HG03354 (cell line): ENCODE results near the gene CCDC88C.
A peak's percentile ranks its signal among the peaks of the same experiment; 100 is the strongest.

ENCODE experiments used
- ATAC-seq: cut with Tn5 transposase; IDR thresholded peaks from one replicate; pipeline ENCODE4 v1.9.1; 2021; ENCODE audit warnings: mild to moderate bottlenecking; ENCODE audit not compliant: unreplicated experiment, poor library complexity, severe bottlenecking

CCDC88C gene

GRCh38 chr14:91352728-91353692 is 64.6 kb downstream of the CCDC88C start:
- ATAC-seq, result no peak

GRCh38 chr14:91352053-91352452 is 65.6 kb downstream of the CCDC88C start:
- no peak for ATAC-seq

GRCh38 chr14:91351512-91351862 is 66.1 kb downstream of the CCDC88C start:
- no peak for ATAC-seq

DNA sequence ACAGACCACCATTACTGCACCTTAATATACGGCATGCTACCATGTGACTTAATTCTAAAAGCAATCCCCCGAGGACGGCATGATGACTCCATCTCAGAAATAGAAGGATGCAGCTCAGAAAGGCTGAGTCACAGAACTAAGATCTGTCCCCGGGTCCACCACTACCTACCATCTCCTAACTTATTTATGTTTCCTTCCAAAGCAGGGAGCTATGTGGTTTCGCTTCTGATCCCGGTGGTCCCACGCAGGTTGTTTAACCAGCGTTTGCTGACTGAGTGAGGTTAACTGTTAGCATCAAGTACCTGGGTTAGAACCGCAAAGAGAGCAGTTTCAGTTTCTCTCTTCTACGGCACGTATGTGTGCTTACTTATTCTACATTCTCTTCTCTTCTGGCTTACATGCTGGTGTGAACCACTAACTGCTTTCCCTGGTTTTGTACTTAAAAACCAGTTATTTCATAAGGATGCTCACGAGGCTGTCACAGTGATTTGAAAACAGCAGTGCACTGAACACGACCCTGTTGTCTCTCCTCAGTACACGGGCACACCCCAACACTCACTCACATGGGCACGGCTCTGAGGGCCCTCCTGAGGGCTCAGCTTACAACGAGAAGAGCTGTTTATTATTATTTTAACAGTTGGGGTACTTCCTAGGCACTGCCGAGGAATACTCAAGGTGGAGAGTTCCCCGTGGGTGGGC is 66.7 kb downstream of the CCDC88C start:
- ATAC-seq, result peak; percentile 68

DNA sequence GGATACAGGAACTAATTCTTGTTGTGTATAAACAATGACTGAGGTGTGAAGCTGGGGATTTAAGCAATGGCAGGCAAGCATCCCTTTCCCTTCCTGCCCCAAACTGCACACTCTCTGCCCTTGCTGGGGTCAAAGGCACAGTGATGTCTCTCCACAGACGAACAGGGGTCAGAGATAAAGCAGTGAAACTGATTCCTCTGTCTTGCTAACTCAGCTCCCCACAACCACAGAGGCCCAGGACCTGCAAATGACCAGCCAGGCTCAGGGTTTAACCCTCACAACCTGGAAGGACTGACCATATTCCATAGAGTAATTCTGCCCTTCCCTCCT is 67.2 kb downstream of the CCDC88C start:
- peak; percentile 3 for ATAC-seq

DNA sequence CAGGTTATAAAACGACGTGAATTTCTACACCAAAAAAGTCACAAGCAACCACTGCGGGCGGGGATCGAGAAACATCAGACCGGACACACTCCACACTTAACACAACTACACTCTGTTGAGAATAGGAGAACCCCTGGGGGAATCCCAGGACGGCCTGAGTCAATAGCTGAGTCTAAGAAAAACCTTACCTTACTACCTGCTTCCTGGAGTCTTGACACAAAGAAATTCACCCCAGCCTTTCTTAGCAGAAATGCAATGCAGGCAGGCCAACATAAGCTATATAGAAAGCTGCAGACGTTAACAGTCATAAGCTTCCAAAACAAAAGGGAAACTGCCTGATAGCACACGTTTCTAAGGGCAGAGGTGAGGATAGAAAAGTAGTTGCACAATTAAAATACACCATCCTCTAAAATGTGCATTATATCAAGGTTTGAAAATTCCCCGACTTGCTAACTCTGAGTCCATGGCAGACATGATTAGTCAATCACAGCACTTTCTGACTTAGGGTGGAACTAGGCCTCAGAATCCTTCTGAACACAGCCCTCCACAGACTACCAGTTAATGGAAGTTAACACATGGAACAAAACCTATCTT is 68.0 kb downstream of the CCDC88C start:
- ATAC-seq, result peak; percentile 49

GRCh38 chr14:91348845-91349465 is 68.7 kb downstream of the CCDC88C start:
- no peak for ATAC-seq

DNA sequence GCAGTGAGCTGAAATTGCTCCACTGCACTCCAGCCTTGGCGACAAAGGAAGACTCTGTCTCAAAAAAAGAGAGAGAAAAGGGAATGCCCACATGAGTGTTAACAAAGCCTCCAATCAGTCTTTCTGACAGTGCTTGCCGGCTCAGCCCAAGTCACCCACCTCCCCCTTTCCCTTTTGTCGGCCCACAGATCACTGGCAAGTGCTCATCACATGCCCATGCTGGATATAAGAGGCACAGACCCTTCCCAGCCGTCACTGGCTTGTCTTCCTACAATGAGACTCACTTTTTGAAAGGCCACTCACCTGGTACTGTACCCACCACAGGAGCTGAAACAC is 70.8 kb downstream of the CCDC88C start:
- ATAC-seq, result no peak

- no peak for ATAC-seq
Observed at GRCh38 chr14:91344096-91344495, 73.5 kb downstream of the CCDC88C start.

GRCh38 chr14:91343051-91343450 is 74.6 kb downstream of the CCDC88C start:
- ATAC-seq, result no peak

GRCh38 chr14:91342206-91342760 is 75.3 kb downstream of the CCDC88C start:
- no peak for ATAC-seq

- no peak for ATAC-seq
Observed at GRCh38 chr14:91341751-91342154, 75.9 kb downstream of the CCDC88C start.

GRCh38 chr14:91341334-91341733 is 76.3 kb downstream of the CCDC88C start:
- no peak for ATAC-seq

GRCh38 chr14:91339671-91340369 is 77.8 kb downstream of the CCDC88C start:
- no peak for ATAC-seq

GRCh38 chr14:91339076-91339475 is 78.5 kb downstream of the CCDC88C start:
- ATAC-seq, result no peak

DNA sequence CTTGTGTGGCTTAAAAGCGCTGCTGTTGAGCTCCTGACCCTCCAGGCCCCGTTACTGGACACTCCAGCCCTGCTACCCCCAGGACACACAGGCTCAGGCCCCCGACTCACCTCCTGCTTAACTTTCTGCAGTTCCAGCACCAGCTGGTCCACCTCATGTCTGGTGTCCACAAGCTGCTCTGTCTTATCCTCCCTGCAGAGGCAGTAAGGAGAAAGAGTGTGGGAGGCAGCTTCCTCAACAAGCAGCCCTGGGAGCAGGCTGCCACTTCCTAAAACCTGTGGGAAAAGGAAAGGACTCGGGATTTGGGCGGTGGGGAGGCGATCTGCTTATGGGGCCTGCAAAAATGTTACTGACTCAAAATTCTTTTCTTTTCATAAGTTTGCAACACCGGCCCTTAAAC is 79.2 kb downstream of the CCDC88C start:
- ATAC-seq, result no peak

DNA sequence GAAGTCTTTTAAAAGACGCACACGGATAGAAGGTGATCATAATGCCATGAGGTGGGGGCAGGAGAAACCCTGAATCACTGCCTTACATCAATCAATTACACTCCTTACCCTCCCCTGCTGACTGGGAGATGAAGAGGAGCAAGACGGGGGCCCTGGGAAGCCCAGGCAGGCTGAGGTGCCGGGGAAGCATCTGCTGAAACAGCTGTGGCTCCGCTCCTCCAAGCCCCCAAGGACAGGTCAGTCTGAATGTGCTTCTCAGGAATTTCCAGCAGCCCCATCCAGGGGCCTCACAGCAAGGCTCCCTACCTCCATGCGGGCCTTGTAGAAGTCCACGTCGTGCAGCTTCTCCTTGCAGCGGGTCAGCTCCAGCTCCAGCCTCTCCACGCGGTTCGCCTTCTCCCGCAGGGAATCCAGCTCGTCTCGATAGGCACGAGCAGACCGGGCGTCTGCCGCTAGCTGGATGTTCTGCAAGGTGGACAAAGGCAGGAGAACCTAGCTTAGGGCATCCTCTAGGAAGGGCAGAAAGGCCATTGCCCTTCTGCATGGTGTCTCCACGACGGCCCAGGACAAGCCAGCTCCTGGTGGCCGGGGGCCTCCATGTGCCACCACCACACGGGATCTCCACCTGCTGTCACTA is 79.8 kb downstream of the CCDC88C start:
- ATAC-seq, result no peak

GRCh38 chr14:91336093-91336450 is 81.5 kb downstream of the CCDC88C start:
- no peak for ATAC-seq
